H1 (cell line): ENCODE measurements around the gene MADD.

Experiments
- CREB1 ChIP-seq: IDR thresholded peaks from 2 replicates; pipeline ENCODE4 v1.6.1; 2012; ENCODE audit warnings: inconsistent platforms
- CTCF ChIP-seq, 3 experiments: IDR thresholded peaks; 1 replicate in 2 of 3; 2 replicates in 1 of 3; pipeline versions ENCODE4 v1.5.1 to v1.6.1; 2011; ENCODE audit warnings: low read length in 3 of 3, mild to moderate bottlenecking in 3 of 3, inconsistent platforms in 2 of 3, low read depth in 1 of 3, moderate library complexity in 1 of 3; ENCODE audit not compliant: insufficient read depth in 1 of 3; ENCODE audit errors: control extremely low read depth in 1 of 3
- EGR1 ChIP-seq: IDR thresholded peaks from 2 replicates; pipeline ENCODE4 v1.6.1; 2011; ENCODE audit warnings: low read depth, low read length, borderline replicate concordance
- EP300 ChIP-seq, 2 experiments: IDR thresholded peaks; 1 replicate in 1 of 2; 2 replicates in 1 of 2; pipeline ENCODE4 v1.6.1; 2011 to 2012; ENCODE audit warnings: low read depth in 2 of 2, low read length in 2 of 2, mild to moderate bottlenecking in 2 of 2, borderline replicate concordance in 1 of 2, inconsistent platforms in 1 of 2, moderate library complexity in 1 of 2
- EZH2 ChIP-seq: fragments of 200-600 bp; sonication (generic); IDR thresholded peaks from 2 replicates; pipeline ENCODE4 v1.7.1; 2012; ENCODE audit warnings: low read depth, mild to moderate bottlenecking, moderate library complexity, low read length, inconsistent platforms; ENCODE audit not compliant: severe bottlenecking
- POLR2A ChIP-seq, 2 experiments: IDR thresholded peaks; 1 replicate in 1 of 2; 2 replicates in 1 of 2; pipeline ENCODE4 v1.6.1; 2011; ENCODE audit warnings: low read depth in 2 of 2, low read length in 2 of 2, mild to moderate bottlenecking in 2 of 2; ENCODE audit errors: control extremely low read depth in 1 of 2
- POLR2AphosphoS5 ChIP-seq: IDR thresholded peaks from 2 replicates; pipeline ENCODE4 v1.6.1; 2011; ENCODE audit warnings: low read depth, low read length
- RNF2 ChIP-seq: fragments of 200-900, 300-1000 bp; sonication (generic); IDR thresholded peaks from 2 replicates; pipeline ENCODE4 v1.7.1; 2016; ENCODE audit warnings: borderline replicate concordance, low read depth, mild to moderate bottlenecking, antibody characterized with exemption, low read length; ENCODE audit not compliant: poor library complexity, severe bottlenecking; ENCODE audit errors: missing control alignments

GRCh38 chr11:47280099-47280498, 10.2 kb downstream of the MADD start:
- TF ChIP-seq CTCF (IDR thresholded peaks at IDR 0.05; ENCODE audit: control extremely low read depth in 1 of 3, insufficient read depth in 1 of 3, low read depth in 1 of 3, low read length in 3 of 3): no peak
- no peak for TF ChIP-seq POLR2AphosphoS5
- TF ChIP-seq EP300 (IDR thresholded peaks at IDR 0.05; ENCODE audit: borderline replicate concordance in 1 of 2, low read depth in 2 of 2, low read length in 2 of 2): no peak
- no peak for TF ChIP-seq POLR2A (IDR thresholded peaks at IDR 0.05; ENCODE audit: control extremely low read depth in 1 of 2, low read depth in 2 of 2, low read length in 2 of 2)
- no peak for TF ChIP-seq RNF2
- no peak for TF ChIP-seq CREB1
- TF ChIP-seq EZH2: no peak
- TF ChIP-seq EGR1: no peak
